SK-N-SH (cell line): ENCODE data around the gene NHLRC2.

Source experiments
- CHD2 ChIP-seq: fragments of 150-350 bp; IDR thresholded peaks from 2 replicates; pipeline ENCODE4 v1.6.1; 2018; ENCODE audit warnings: low read length; ENCODE audit not compliant: partially characterized antibody
- EP300 ChIP-seq, 2 experiments: IDR thresholded peaks; 2 replicates each; pipeline versions ENCODE4 v1.4.0 to v1.6.1; 2012; ENCODE audit warnings: borderline replicate concordance in 1 of 2, low read depth in 1 of 2, low read length in 1 of 2
- EZH2phosphoT487 ChIP-seq: fragments of 200-600 bp; sonication (generic); IDR thresholded peaks from 2 replicates; pipeline ENCODE4 v1.6.1; 2017; ENCODE audit warnings: low read depth, mixed run types, mild to moderate bottlenecking, antibody characterized with exemption, moderate library complexity, borderline replicate concordance
- POLR2AphosphoS5 ChIP-seq: IDR thresholded peaks from 2 replicates; pipeline ENCODE4 v1.6.1; 2012; ENCODE audit warnings: low read depth, low read length
- RCOR1 ChIP-seq: fragments of 150-350 bp; IDR thresholded peaks from 2 replicates; pipeline ENCODE4 v1.6.1; 2017; ENCODE audit warnings: antibody characterized with exemption, low read length
- TCF12 ChIP-seq: IDR thresholded peaks from 2 replicates; pipeline ENCODE4 v1.4.0; 2012
- TF ChIP-seq, protein P1 (sequence below): fragments of 200-600 bp; sonication (generic); IDR thresholded peaks from 2 replicates; pipeline ENCODE4 v1.6.1; 2017; ENCODE audit warnings: antibody characterized with exemption, mild to moderate bottlenecking, moderate library complexity
- TF ChIP-seq, protein P2 (sequence below): IDR thresholded peaks from 2 replicates; pipeline ENCODE4 v1.6.1; 2012; ENCODE audit warnings: mild to moderate bottlenecking, low read depth, low read length, moderate library complexity
- TF ChIP-seq, protein P3 (sequence below): IDR thresholded peaks from 2 replicates; pipeline ENCODE4 v1.4.0; 2012; ENCODE audit warnings: low read depth, borderline replicate concordance
- TF ChIP-seq, protein P4 (sequence below): IDR thresholded peaks from 2 replicates; pipeline ENCODE4 v1.4.0; 2012; ENCODE audit warnings: low read depth

DNA sequence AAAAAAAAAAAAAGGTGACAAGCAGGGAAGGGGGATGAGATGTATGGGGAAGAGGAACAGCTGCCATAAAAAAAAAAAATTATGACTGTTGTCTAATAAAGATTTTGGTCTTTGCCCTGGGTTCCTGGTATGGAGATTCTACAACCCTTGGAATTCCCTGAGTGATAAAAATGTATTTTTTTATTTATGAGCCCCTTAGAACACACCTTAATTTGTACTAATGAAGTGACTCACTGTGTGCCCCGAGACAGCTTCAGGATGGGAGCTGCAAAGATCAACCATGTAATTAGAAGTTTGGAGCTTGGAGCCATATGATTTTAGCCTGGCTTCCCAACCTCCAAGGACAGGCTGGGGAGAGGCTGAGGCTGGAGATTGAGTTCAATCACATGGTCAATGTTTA is 69.7 kb downstream of the NHLRC2 start:
- no peak for TF ChIP-seq EZH2phosphoT487
- TF ChIP-seq, protein P1, sequence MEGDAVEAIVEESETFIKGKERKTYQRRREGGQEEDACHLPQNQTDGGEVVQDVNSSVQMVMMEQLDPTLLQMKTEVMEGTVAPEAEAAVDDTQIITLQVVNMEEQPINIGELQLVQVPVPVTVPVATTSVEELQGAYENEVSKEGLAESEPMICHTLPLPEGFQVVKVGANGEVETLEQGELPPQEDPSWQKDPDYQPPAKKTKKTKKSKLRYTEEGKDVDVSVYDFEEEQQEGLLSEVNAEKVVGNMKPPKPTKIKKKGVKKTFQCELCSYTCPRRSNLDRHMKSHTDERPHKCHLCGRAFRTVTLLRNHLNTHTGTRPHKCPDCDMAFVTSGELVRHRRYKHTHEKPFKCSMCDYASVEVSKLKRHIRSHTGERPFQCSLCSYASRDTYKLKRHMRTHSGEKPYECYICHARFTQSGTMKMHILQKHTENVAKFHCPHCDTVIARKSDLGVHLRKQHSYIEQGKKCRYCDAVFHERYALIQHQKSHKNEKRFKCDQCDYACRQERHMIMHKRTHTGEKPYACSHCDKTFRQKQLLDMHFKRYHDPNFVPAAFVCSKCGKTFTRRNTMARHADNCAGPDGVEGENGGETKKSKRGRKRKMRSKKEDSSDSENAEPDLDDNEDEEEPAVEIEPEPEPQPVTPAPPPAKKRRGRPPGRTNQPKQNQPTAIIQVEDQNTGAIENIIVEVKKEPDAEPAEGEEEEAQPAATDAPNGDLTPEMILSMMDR: no peak
- no peak for TF ChIP-seq RCOR1
- TF ChIP-seq, protein P2, sequence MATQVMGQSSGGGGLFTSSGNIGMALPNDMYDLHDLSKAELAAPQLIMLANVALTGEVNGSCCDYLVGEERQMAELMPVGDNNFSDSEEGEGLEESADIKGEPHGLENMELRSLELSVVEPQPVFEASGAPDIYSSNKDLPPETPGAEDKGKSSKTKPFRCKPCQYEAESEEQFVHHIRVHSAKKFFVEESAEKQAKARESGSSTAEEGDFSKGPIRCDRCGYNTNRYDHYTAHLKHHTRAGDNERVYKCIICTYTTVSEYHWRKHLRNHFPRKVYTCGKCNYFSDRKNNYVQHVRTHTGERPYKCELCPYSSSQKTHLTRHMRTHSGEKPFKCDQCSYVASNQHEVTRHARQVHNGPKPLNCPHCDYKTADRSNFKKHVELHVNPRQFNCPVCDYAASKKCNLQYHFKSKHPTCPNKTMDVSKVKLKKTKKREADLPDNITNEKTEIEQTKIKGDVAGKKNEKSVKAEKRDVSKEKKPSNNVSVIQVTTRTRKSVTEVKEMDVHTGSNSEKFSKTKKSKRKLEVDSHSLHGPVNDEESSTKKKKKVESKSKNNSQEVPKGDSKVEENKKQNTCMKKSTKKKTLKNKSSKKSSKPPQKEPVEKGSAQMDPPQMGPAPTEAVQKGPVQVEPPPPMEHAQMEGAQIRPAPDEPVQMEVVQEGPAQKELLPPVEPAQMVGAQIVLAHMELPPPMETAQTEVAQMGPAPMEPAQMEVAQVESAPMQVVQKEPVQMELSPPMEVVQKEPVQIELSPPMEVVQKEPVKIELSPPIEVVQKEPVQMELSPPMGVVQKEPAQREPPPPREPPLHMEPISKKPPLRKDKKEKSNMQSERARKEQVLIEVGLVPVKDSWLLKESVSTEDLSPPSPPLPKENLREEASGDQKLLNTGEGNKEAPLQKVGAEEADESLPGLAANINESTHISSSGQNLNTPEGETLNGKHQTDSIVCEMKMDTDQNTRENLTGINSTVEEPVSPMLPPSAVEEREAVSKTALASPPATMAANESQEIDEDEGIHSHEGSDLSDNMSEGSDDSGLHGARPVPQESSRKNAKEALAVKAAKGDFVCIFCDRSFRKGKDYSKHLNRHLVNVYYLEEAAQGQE: no peak
- no peak for TF ChIP-seq POLR2AphosphoS5
- TF ChIP-seq EP300 (IDR thresholded peaks at IDR 0.05; ENCODE audit: borderline replicate concordance in 1 of 2, low read depth in 1 of 2, low read length in 1 of 2): no peak
- no peak for TF ChIP-seq CHD2
- no peak for TF ChIP-seq TCF12
- TF ChIP-seq, protein P3, sequence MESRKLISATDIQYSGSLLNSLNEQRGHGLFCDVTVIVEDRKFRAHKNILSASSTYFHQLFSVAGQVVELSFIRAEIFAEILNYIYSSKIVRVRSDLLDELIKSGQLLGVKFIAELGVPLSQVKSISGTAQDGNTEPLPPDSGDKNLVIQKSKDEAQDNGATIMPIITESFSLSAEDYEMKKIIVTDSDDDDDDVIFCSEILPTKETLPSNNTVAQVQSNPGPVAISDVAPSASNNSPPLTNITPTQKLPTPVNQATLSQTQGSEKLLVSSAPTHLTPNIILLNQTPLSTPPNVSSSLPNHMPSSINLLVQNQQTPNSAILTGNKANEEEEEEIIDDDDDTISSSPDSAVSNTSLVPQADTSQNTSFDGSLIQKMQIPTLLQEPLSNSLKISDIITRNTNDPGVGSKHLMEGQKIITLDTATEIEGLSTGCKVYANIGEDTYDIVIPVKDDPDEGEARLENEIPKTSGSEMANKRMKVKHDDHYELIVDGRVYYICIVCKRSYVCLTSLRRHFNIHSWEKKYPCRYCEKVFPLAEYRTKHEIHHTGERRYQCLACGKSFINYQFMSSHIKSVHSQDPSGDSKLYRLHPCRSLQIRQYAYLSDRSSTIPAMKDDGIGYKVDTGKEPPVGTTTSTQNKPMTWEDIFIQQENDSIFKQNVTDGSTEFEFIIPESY: no peak
- TF ChIP-seq, protein P4, sequence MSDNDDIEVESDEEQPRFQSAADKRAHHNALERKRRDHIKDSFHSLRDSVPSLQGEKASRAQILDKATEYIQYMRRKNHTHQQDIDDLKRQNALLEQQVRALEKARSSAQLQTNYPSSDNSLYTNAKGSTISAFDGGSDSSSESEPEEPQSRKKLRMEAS: no peak
